HFFc6 (cell line): Measurements from ENCODE around the gene TMEM174. TPM values are rescaled to one million over a fixed set of nuclear protein-coding genes. Genes with fewer than 3 reads are reported as not detected.
"Not testable (repeated sequence)": the region's sequence is repeated elsewhere in the genome, so short reads cannot be mapped to it uniquely, and the experiment has no call there.

Experiments
- DNase-seq: peaks from one replicate; pipeline ENCODE4 v3.0.0-alpha.2; 2018
- H3K27ac Mint-ChIP-seq: 2 replicates; pipeline ENCODE4 v1.8.0; 2020; ENCODE audit warnings: mild to moderate bottlenecking, mixed read lengths
- H3K27me3 Mint-ChIP-seq: 2 replicates; pipeline ENCODE4 v1.8.0; 2021; ENCODE audit warnings: mild to moderate bottlenecking, moderate library complexity, mixed read lengths; ENCODE audit not compliant: insufficient read depth
- H3K36me3 Mint-ChIP-seq: 2 replicates; pipeline ENCODE4 v1.8.0; 2021; ENCODE audit warnings: low read depth, mixed read lengths
- H3K4me1 Mint-ChIP-seq: 2 replicates; pipeline ENCODE4 v1.8.0; 2020; ENCODE audit warnings: low read depth, mixed read lengths
- H3K4me3 Mint-ChIP-seq: 2 replicates; pipeline ENCODE4 v1.8.0; 2020; ENCODE audit warnings: mild to moderate bottlenecking, moderate library complexity, mixed read lengths
- H3K9me3 Mint-ChIP-seq: 2 replicates; pipeline ENCODE4 v1.8.0; 2020; ENCODE audit warnings: mild to moderate bottlenecking, mixed read lengths
- total RNA-seq, 6 experiments: library from RNA; stranded (reverse); fragmentation: NEBNext Ultra II Directional; extraction: Animal tissue kit (Norgen Biotek cat#: 25700); gene quantifications; 2 replicates in 1 of 6; 3 replicates in 5 of 6; pipeline ENCODE4 v1.2.3, GENCODE V29; 2021
- TF ChIP-seq, protein P1 (sequence below): fragments of 200-600 bp; sonication (generic); IDR thresholded peaks from 2 replicates; pipeline ENCODE4 v1.5.0; 2021; ENCODE audit warnings: antibody characterized with exemption, mild to moderate bottlenecking

TMEM174 gene
- total RNA-seq, 6 experiments from 2014 or later = not detected

DNA sequence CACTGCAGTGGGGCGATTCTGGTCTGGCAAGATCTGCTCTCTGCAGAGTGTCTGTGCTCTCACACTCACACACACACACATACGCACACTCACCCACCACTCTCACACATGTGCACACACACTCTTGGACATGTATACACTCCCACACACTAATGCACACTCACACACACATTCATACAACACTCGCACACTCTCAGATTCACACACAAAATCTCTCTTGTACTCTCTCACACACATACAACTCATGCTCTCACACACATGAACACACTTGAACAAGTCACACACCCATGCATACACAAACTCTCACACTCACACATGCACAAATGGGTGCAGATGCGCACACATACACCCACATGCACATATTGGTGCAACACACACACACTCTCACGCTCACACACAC lies 31.7 kb downstream of the TMEM174 start:
- no peak for DNase-seq
- H3K4me1 Mint-ChIP-seq = peaks cover 5% of the 10 kb centered on the region; the same call in 1 of the 2 replicates
- peaks cover 37% of the 10 kb centered on the region for H3K27me3 Mint-ChIP-seq
- H3K36me3 Mint-ChIP-seq = peaks cover 22% of the 10 kb centered on the region
- H3K27ac Mint-ChIP-seq = no peak overlapping the region
- TF ChIP-seq, protein P1, sequence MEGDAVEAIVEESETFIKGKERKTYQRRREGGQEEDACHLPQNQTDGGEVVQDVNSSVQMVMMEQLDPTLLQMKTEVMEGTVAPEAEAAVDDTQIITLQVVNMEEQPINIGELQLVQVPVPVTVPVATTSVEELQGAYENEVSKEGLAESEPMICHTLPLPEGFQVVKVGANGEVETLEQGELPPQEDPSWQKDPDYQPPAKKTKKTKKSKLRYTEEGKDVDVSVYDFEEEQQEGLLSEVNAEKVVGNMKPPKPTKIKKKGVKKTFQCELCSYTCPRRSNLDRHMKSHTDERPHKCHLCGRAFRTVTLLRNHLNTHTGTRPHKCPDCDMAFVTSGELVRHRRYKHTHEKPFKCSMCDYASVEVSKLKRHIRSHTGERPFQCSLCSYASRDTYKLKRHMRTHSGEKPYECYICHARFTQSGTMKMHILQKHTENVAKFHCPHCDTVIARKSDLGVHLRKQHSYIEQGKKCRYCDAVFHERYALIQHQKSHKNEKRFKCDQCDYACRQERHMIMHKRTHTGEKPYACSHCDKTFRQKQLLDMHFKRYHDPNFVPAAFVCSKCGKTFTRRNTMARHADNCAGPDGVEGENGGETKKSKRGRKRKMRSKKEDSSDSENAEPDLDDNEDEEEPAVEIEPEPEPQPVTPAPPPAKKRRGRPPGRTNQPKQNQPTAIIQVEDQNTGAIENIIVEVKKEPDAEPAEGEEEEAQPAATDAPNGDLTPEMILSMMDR = no peak
- peaks cover 17% of the 10 kb centered on the region for H3K9me3 Mint-ChIP-seq
- no peak overlapping the region for H3K4me3 Mint-ChIP-seq

DNA sequence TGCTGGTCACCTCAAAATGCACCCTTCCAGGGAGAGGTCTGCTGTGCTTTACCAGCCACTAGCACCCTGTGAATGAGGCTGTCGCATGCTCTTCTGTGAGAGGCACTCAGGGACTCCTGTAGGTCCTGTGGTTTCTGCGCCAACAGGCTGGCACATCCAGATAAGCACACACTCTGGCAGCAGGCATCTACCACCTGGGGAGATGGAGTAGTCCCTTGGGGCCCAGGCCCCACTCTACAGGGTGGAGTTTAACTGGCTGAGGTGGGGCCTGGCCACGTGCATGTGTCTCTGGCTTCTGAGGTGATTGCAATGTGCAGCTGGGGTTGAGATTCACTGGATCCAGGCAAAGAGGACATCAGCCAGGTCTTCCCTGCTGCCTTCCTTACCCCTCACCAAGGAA lies 32.3 kb downstream of the TMEM174 start:
- H3K36me3 Mint-ChIP-seq = peaks cover 27% of the 10 kb centered on the region
- DNase-seq = no peak
- H3K27me3 Mint-ChIP-seq = peaks cover 42% of the 10 kb centered on the region
- H3K9me3 Mint-ChIP-seq = peaks cover 23% of the 10 kb centered on the region
- TF ChIP-seq, protein P1 = no peak
- no peak overlapping the region for H3K4me3 Mint-ChIP-seq
- no peak overlapping the region for H3K27ac Mint-ChIP-seq
- no peaks in the 10 kb centered on the region for H3K4me1 Mint-ChIP-seq

DNA sequence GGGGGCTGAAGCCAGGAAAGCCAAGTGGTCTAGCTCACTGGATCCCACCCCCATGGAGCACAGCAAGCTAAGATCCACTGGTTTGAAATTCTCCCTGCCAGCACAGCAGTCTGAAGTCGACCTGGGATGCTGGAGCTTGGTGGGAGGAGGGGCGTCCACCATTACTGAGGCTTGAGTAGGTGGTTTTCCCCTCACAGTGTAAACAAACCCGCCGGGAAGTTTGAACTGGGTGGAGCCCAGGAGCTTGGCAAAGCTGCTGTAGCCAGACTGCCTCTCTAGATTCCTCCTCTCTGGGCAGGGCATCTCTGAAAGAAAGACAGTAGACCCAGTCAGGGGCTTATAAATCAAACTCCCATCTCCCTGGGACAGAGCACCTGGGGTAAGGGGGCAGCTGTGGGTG lies 34.2 kb downstream of the TMEM174 start:
- DNase-seq, H3K4me3 Mint-ChIP-seq, H3K4me1 Mint-ChIP-seq, H3K27ac Mint-ChIP-seq: not testable (repeated sequence)
- H3K9me3 Mint-ChIP-seq = peaks cover 25% of the 10 kb centered on the region
- peaks cover 40% of the 10 kb centered on the region for H3K27me3 Mint-ChIP-seq
- H3K36me3 Mint-ChIP-seq = peaks cover 28% of the 10 kb centered on the region

DNA sequence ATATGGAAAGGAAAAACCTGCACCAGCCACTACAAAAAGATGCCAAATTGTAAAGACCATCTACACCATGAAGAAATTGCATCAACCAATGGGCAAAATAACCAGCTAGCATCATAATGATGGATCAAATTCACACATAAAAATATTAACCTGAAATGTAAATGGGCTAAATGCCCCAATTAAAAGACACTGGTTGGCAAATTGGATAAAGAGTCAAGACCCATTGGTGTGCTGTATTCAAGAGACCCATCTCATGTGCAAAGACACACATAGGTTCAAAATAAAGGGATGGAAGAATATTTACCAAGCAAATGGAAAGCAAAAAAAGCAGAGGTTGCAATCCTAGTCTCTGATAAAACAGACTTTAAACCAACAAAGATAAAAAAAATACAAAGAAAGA lies 36.1 kb downstream of the TMEM174 start:
- not testable (repeated sequence) for DNase-seq, H3K4me3 Mint-ChIP-seq, H3K4me1 Mint-ChIP-seq, H3K27ac Mint-ChIP-seq
- Mint-ChIP-seq H3K9me3 (peaks cover 25% of the 10 kb centered on the region), H3K27me3 (peaks cover 39% of the 10 kb centered on the region), H3K36me3 (peaks cover 28% of the 10 kb centered on the region)

DNA sequence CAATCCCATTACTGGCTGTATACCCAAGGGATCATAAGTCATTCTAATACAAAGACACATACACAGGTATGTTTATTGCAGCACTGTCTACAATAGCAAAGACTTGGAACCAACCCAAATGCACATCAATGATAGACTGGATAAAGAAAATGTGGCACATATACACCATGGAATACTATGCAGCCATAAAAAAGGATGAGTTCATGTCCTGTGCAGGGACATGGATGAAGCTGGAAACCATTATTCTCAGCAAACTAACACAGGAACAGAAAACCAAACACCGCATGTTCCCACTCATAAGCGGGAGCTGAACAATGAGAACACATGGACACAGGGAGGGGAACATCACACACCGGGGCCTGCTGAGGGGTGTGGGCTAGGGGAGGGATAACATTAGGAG lies 39.7 kb downstream of the TMEM174 start:
- Mint-ChIP-seq H3K4me1 (peaks cover 23% of the 10 kb centered on the region), H3K9me3 (peaks cover 25% of the 10 kb centered on the region)

DNA sequence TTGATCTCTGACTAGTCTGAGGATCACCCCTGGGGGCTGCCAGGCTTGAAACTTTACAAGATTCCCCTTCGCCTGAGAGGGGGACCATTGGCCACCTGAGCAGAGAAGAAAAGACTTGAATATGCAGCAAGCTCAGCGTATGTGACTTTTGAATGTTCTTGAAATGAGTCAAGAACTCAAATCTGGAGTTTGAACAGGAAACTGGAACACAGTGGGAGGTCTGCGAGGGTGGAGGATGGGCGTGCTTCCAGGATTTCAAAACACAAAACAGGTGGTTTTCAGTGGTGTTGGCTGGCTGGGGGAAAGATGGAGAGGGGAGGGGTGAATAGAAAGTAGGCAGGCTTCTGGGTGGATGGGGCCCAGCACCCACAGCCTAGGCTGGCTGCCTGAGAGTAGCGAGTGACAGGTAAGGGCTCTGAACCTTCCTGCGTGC lies 40.6 kb downstream of the TMEM174 start:
- Mint-ChIP-seq H3K9me3 (peaks cover 19% of the 10 kb centered on the region), H3K27ac (no peak overlapping the region), H3K4me3 (no peak overlapping the region), H3K27me3 (peaks cover 20% of the 10 kb centered on the region), H3K4me1 (peaks cover 23% of the 10 kb centered on the region), H3K36me3 (peaks cover 18% of the 10 kb centered on the region)
- DNase-seq = peak; percentile 15
- TF ChIP-seq, protein P1 = no peak

More for the DNA sequence above, 39.7 kb downstream of the TMEM174 start:
- not testable (repeated sequence) for DNase-seq, H3K27ac Mint-ChIP-seq, H3K4me3 Mint-ChIP-seq
- H3K36me3 Mint-ChIP-seq = peaks cover 26% of the 10 kb centered on the region
- peaks cover 28% of the 10 kb centered on the region for H3K27me3 Mint-ChIP-seq

DNA sequence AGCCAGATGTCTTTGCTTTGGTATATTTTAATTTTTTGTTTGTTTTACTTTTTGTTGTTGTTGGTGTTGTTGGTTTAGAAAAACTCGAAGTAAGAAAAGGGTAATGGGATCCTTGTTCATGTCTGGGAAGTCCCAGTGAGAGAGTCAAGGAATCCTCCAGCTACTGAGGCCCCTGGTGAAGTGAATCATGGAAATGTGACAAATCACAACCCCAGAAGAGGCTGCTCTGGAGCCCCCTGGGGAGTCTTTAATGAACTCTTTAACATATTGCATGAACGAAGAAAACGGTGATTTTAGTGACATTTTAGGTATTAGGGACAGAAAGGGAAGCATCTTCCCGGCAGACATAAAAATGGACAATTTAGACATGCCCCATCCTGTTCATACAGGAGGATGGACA lies 41.3 kb downstream of the TMEM174 start:
- DNase-seq = no peak
- Mint-ChIP-seq H3K27ac (no peak overlapping the region), H3K36me3 (peaks cover 11% of the 10 kb centered on the region), H3K27me3 (peaks cover 13% of the 10 kb centered on the region), H3K4me1 (peaks cover 23% of the 10 kb centered on the region), H3K4me3 (no peak overlapping the region), H3K9me3 (peaks cover 12% of the 10 kb centered on the region)
- TF ChIP-seq, protein P1 = 0 out of 2 replicates have a peak, but pooled peaks have one; percentile 6
